ENCODE data around the gene TENT5C. TPM values are rescaled to one million over a fixed set of nuclear protein-coding genes. Genes with fewer than 3 reads are reported as not detected.

The TENT5C gene
- total and polyA plus RNA-seq, 10 of the 15 experiments (the other 5 are each of a cell fraction or from before 2014, with no cell fraction given): 0.19 to 2.4 (median 0.78) TPM

GRCh38 chr1:117622726-117623125 is 16.9 kb downstream of the TENT5C start (continued):
- no peak for TF ChIP-seq SRF (IDR thresholded peaks at IDR 0.05; ENCODE audit: low read depth in 2 of 2, low read length in 2 of 2)

- FAIRE-seq (no peak), DNase-seq (ENCODE audit: low read depth, low spot score) (no peak), ATAC-seq (no peak)
- no peak overlapping the region for H3K4me3 ChIP-seq
- H3K9ac ChIP-seq (ENCODE audit: control insufficient read depth, insufficient read depth, low read length): no peak overlapping the region
- peaks cover 3% of the 10 kb centered on the region in 2 experiments for H3K27me3 ChIP-seq (replicated peaks in 1 of 2; ENCODE audit: control insufficient read depth in 2 of 2, insufficient read depth in 2 of 2, low read length in 1 of 2)
- TF ChIP-seq IKZF2 (IDR thresholded peaks at IDR 0.05): no peak
- TF ChIP-seq CHD4 (IDR thresholded peaks at IDR 0.05): no peak
- TF ChIP-seq TCF7 (IDR thresholded peaks at IDR 0.05; ENCODE audit: borderline replicate concordance): no peak
- TF ChIP-seq JUND (IDR thresholded peaks at IDR 0.05; ENCODE audit: low read depth, low read length): no peak
- ChIA-PET POLR2A (no interaction called here), CTCF (interaction anchor here (0.6 kb wide), 1 partner anchor 110 kb away, joined by 3 read pairs; no protein-coding TSS in a partner anchor), SMC1A (ENCODE audit: uncharacterized antibody, unreplicated experiment) (no interaction called here), RAD21 (ENCODE audit: unreplicated experiment) (no interaction called here)
- H2AFZ ChIP-seq (ENCODE audit: control insufficient read depth, low read depth, low read length): no peak overlapping the region
- no TSS peak for BruUV-seq (replicated peaks)
- in situ Hi-C loops (cut with MboI) (no loop called here), intact Hi-C loops (cut with micrococcal nuclease; ENCODE audit: unreplicated experiment) (no loop called here)
- H3K9me3 ChIP-seq (replicated peaks; ENCODE audit: control insufficient read depth, insufficient read depth, low read length): no peaks in the 10 kb centered on the region; the same call in 2 of the 3 replicates
- H3K36me3 ChIP-seq (ENCODE audit: control insufficient read depth in 2 of 2, insufficient read depth in 2 of 2, low read length in 1 of 2): no peaks in the 10 kb centered on the region
- H3K4me2 ChIP-seq (ENCODE audit: control insufficient read depth, insufficient read depth): no peak overlapping the region
- 64% methylated on average over 9 of the region's 9 CpGs for whole genome bisulfite sequencing (ENCODE audit: insufficient coverage, insufficient replicate concordance, low lambda C conversion rate, missing lambda C conversion rate)
- H3K79me2 ChIP-seq (ENCODE audit: control insufficient read depth, insufficient read depth, low read length): no peaks in the 10 kb centered on the region
- no peaks in the 10 kb centered on the region for H3K4me1 ChIP-seq (ENCODE audit: control insufficient read depth, insufficient read depth, low read length)
- H4K20me1 ChIP-seq (ENCODE audit: control insufficient read depth, insufficient read depth): no peaks in the 10 kb centered on the region; the same call in none of the 2 replicates
- no peak overlapping the region for H3K27ac ChIP-seq (ENCODE audit: control insufficient read depth, insufficient read depth)
These were observed 17.3 kb downstream of the TENT5C start for GRCh38 chr1:117623141-117623540.

- FAIRE-seq (no peak), ATAC-seq (no peak), DNase-seq (ENCODE audit: low read depth, low spot score) (no peak)
- SMC1A ChIA-PET (ENCODE audit: uncharacterized antibody, unreplicated experiment): no interaction called here
- Histone ChIP-seq H3K9me3 (replicated peaks; ENCODE audit: control insufficient read depth, insufficient read depth, low read length) (no peaks in the 10 kb centered on the region; the same call in 2 of the 3 replicates), H2AFZ (ENCODE audit: control insufficient read depth, low read depth, low read length) (no peak overlapping the region), H3K27me3 (replicated peaks in 1 of 2; ENCODE audit: control insufficient read depth in 2 of 2, insufficient read depth in 2 of 2, low read length in 1 of 2) (peaks cover 3% of the 10 kb centered on the region in 2 experiments), H3K36me3 (ENCODE audit: control insufficient read depth in 2 of 2, insufficient read depth in 2 of 2, low read length in 1 of 2) (no peaks in the 10 kb centered on the region), H3K4me3 (no peak overlapping the region), H3K79me2 (ENCODE audit: control insufficient read depth, insufficient read depth, low read length) (no peaks in the 10 kb centered on the region), H3K4me2 (ENCODE audit: control insufficient read depth, insufficient read depth) (no peak overlapping the region), H3K9ac (ENCODE audit: control insufficient read depth, insufficient read depth, low read length) (no peak overlapping the region), H3K4me1 (ENCODE audit: control insufficient read depth, insufficient read depth, low read length) (no peaks in the 10 kb centered on the region), H4K20me1 (ENCODE audit: control insufficient read depth, insufficient read depth) (no peaks in the 10 kb centered on the region; the same call in none of the 2 replicates), H3K27ac (ENCODE audit: control insufficient read depth, insufficient read depth) (no peak overlapping the region)
- RAD21 ChIA-PET (ENCODE audit: unreplicated experiment): no interaction called here
- CTCF ChIA-PET: interaction anchor here (0.6 to 2.2 kb wide), 2 partner anchors 111 to 130 kb away, joined by 3 to 7 read pairs; no protein-coding TSS in a partner anchor
- POLR2A ChIA-PET: no interaction called here
- WGBS (ENCODE audit: insufficient coverage, insufficient replicate concordance, low lambda C conversion rate, missing lambda C conversion rate): 79% methylated on average over 13 of the region's 13 CpGs
- no TSS peak for BruUV-seq (replicated peaks)
- in situ Hi-C loops (cut with MboI) (no loop called here), intact Hi-C loops (cut with micrococcal nuclease; ENCODE audit: unreplicated experiment) (no loop called here)
- TF ChIP-seq ATF2 (IDR thresholded peaks at IDR 0.05; ENCODE audit: low read length) (no peak), ZBTB11 (CRISPR knock-in tag; IDR thresholded peaks at IDR 0.05) (no peak), BCL11A (IDR thresholded peaks at IDR 0.05; ENCODE audit: low read depth, low read length) (no peak), ATF3 (IDR thresholded peaks at IDR 0.05; ENCODE audit: borderline replicate concordance, extremely low read depth, low read depth, low read length) (no peak), SP1 (IDR thresholded peaks at IDR 0.05; ENCODE audit: low read depth, low read length) (no peak), JUNB (IDR thresholded peaks at IDR 0.05) (no peak)
These were observed 17.9 kb downstream of the TENT5C start for GRCh38 chr1:117623698-117624097.

Data from GM12878 (cell line).